ENCODE results near the gene FGA.

FGA gene

DNA sequence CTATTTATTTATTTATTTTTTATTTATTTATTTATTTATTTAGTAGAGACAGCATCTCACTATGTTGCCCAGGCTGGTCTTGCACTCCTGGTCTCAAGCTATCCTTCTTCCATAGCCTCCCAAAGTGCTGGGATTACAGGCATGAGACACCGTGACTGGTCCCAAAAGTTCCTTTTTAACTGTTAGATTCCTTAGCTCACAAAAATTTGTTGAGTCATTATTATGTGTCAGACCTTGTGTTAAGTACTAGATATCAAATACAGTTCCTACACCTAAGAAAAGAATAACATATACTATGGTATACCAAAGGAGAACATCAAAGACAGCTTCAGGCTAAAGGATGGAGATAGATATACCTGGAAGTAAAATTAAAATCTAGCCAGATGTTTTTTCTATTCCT lies 11.6 kb downstream of the FGA start:
- no peak for DNase-seq (ENCODE audit: low read depth)

DNA sequence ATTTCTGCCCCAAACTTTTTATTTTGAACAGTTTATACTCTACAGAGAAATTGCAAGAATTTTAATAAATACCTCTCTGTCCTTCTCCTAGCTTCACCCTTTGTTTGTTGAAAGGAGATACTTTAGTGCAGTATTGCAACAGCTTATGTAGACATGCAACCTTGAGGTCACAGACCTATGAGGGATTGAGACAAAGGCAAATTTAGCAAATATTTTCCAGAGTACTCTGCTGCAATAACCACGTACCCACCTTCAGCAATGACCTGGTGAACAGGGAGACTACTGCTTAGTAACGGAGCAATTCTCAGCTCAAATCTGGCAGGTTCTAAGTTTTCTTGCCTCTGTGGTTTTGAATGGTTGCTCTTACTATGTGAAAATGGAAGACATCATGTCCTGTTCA lies 13.2 kb downstream of the FGA start:
- DNase-seq (ENCODE audit: low read depth): no peak

DNA sequence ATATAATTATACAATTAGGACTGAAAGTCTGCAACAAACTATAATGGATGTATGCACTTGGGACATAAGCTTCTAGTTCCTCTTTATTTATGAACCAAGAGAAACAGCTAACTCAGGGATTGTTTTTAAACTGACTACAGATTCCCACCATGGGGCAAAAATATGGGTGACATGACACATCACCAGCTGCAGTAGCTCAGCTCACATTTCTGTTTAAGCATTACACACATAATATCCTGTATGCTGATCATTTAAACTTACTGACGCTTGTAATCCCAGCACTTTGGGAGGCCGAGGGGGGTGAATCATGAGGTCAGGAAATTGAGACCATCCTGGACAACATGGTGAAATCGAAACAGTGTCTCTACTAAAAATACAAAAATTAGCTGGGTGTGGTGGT lies 16.2 kb downstream of the FGA start:
- DNase-seq (ENCODE audit: low read depth): no peak

DNA sequence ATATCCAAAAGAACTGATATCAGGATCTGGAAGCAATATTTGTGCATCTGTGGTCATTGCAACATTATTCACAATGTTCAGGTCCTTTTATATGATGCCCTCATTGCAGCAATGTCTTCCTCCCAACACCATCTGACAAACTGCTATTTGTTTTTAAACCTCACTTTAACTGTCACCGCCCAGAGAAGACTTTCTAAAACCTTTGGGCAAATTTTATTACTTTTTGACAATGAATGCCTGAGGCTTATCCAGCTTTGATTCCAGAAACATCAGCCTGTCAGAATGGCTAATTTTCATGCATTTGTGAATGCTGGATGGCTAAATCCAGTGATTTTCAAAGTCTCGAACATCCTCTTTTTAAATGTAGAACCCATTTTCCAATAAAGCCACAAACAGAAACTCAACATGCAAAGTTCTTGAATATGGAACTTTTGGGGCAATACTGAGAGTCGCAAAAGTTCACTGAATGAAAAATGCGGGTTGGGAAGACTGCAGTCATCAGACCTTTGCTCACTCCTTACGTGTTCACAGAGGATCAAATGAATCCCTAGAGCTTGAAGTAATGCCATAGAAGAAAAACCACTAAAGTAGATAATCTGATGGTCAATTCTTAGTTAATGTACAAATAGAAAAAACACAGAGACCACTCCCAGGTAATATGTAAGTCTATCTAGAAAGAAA lies 17.2 kb downstream of the FGA start:
- no peak for DNase-seq (ENCODE audit: low read depth)

DNA sequence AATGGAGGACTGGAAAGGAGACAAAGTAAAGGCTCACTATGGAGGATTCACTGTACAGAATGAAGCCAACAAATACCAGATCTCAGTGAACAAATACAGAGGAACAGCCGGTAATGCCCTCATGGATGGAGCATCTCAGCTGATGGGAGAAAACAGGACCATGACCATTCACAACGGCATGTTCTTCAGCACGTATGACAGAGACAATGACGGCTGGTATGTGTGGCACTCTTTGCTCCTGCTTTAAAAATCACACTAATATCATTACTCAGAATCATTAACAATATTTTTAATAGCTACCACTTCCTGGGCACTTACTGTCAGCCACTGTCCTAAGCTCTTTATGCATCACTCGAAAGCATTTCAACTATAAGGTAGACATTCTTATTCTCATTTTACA lies 21.0 kb downstream of the FGA start:
- no peak for DNase-seq (ENCODE audit: low read depth)

DNA sequence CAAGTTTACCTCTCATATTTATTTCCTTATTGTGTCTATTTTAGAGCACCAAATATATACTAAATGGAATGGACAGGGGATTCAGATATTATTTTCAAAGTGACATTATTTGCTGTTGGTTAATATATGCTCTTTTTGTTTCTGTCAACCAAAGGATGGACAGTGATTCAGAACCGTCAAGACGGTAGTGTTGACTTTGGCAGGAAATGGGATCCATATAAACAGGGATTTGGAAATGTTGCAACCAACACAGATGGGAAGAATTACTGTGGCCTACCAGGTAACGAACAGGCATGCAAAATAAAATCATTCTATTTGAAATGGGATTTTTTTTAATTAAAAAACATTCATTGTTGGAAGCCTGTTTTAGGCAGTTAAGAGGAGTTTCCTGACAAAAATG lies 21.5 kb downstream of the FGA start:
- no peak for DNase-seq (ENCODE audit: low read depth)

DNA sequence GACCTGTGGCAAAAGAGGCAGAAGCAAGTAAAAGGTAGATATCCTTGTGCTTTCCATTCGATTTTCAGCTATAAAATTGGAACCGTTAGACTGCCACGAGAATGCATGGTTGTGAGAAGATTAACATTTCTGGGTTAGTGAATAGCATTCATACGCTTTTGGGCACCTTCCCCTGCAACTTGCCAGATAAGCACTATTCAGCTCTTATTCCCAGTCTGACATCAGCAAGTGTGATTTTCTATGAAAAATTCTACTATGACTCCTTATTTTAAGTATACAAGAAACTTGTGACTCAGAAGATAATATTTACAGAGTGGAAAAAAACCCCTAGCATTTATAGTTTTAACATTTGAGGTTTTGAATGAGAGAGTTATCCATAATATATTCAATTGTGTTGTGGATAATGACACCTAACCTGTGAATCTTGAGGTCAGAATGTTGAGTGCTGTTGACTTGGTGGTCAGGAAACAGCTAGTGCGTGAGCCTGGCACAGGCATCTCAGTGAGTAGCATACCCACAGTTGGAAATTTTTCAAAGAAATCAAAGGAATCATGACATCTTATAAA lies 23.8 kb downstream of the FGA start:
- DNase-seq (ENCODE audit: low read depth): no peak

DNA sequence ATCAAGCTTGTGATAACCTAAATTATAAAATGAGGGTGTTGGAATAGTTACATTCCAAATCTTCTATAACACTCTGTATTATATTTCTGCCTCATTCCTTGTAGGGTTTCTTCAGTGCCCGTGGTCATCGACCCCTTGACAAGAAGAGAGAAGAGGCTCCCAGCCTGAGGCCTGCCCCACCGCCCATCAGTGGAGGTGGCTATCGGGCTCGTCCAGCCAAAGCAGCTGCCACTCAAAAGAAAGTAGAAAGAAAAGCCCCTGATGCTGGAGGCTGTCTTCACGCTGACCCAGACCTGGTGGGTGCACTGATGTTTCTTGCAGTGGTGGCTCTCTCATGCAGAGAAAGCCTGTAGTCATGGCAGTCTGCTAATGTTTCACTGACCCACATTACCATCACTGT lies 24.8 kb downstream of the FGA start:
- DNase-seq (ENCODE audit: low read depth): no peak

DNA sequence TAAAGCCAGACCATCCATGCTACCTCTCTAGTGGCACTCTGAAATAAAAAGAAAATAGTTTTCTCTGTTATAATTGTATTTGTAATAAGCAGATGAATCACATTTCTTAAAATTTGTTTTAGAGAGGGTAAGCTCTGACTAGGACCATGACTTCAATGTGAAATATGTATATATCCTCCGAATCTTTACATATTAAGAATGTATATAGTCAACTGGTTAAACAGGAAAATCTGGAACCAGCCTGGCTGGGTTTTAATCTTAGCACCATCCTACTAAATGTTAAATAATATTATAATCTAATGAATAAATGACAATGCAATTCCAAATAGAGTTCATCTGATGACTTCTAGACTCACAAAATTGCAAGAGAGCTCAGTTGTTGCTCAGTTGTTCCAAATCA lies 26.2 kb downstream of the FGA start:
- DNase-seq (ENCODE audit: low read depth): no peak

DNA sequence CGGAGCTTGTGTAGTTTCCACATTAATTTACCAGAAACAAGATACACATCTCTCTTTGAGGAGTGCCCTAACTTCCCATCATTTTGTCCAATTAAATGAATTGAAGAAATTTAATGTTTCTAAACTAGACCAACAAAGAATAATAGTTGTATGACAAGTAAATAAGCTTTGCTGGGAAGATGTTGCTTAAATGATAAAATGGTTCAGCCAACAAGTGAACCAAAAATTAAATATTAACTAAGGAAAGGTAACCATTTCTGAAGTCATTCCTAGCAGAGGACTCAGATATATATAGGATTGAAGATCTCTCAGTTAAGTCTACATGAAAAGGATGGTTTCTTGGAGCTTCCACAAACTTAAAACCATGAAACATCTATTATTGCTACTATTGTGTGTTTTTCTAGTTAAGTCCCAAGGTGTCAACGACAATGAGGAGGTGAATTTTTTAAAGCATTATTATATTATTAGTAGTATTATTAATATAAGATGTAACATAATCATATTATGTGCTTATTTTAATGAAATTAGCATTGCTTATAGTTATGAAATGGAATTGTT lies 27.8 kb downstream of the FGA start, which contains the start of gene FGB:
TSS of gene FGB (plus strand) at position 315 of the 558 bp plus-strand sequence. CDS start at position 323, 8 bp downstream.
- no peak for DNase-seq (ENCODE audit: low read depth)

DNA sequence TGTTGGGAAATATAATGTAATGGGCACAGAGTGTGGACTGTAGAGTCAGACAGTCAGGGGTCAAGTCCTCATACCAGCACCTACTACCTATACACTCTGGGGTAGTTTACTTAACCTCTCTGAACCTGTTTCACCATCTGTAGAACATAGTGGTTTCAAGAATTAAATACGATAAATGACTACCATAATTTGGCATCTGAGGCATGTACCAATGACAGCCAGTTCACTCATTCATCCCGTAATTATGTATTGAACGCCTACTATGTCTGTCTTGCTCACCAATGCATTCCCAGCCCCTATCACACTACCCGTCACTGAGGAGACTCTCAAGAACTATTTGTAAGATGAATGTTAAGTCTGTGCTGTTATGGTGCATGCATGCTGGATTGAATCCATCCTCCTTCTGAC lies 29.7 kb downstream of the FGA start:
- DNase-seq (ENCODE audit: low read depth): peak; percentile 82

DNA sequence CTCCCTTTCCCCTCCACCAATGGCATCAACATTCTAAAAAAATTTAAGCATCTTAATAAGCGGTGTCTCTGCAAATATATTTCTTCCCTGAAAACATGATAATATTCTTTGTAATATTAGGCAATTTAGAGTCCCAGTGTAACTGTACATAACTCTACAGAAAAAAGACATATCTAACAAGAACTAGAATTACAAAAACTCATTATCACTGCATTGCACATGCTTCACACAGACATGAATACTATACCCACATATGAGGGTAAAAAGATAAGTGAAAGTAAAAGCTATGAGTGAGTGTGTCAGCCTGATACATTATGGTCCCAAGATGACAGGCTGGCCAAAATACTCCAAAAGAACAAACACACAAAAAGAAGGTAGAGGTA lies 30.1 kb downstream of the FGA start:
- no peak for DNase-seq (ENCODE audit: low read depth)

DNA sequence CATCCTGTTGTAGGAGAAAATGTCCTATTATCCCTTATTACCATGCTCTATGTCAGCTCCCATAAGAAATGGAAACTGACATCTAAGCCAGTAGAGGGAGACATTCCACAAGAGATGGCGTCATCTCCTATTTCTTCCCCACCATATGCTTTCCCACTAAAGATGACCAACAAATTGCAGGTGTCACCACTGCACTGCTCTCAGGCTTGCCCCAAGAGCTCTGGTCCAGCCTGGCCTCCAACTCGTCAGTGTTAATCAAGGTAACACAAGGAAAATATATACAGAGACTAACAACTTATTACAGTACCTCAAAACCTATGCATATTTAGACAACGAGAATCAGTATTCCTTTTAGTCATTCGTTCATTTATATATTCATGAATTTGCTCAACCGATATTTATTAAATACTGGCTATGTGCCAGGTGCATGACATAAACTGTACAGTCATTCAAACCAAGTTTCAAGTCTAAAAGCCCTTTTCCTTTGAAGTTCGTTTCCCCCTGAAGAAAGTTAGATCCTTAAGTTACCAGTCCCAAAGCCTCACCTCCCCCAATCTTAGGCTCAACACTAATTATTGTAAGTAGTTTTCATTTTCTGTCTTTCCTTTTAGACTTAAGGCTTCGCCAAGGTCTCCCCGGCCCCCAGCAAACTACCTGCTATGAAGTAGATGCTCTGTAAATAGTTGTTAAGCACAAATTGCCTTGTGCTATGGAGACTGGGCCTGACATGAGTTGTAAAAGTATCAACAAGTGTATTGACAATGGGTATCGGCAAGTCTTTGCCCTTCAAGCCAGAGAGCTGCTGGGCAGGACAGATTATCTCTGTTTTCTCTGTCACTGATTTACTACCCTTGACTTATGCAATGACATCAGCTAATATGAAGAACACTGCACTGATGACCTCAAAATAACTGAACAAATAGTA lies 30.8 kb downstream of the FGA start:
- DNase-seq (ENCODE audit: low read depth): peak; percentile 47

DNA sequence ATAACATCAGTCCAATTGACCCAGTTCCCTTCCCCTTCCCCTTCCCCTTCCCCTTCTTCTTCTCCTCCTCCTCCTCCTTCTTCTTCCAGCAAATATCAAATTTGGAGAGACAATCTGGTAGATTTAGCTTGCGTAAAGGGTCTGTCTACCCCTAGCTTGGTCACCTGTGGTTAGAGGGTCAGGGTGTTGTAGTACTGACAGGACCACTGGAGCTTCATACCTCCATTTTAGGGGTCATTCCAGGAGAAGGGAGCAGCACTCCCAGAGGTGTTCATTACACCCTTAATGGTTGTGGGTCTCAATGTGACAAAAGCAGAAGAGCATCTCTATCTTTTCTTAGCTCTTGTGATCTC lies 31.4 kb downstream of the FGA start:
- no peak for DNase-seq (ENCODE audit: low read depth)

DNA sequence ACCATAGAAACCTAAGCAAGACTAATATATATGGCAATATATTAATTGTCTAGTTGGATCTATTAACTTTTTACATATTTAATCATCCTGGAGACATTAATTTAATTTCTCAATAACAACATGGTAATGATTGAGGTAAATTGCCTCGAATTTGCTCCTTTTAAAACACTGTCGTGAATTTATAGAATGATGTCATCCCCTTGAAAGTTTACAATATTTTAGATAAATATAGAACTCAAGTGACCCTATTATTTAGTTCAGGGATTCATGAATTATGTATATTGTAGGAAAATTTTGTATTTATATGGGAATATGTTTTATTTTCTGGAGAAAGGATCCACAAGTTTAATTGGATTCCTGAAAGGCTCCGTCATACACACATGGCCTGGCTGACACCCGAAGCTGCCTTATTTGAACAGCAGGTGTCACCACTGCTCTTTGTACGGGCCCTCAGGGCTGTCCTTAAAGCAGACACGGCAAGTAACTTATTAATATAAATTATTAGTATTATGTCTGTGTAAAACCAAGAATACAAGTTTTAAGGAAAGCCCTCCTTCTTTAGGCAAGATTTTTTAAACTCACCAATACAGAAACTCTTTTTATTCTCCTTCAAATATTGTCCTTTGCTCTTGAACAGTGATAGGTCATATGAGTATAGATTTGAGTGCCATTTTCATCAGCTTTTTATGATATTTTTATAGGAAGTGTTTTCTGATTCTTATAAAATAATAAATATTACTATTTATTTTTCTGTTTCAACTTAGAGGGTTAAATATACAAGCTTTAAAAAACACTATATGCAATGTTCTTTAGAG lies 38.5 kb downstream of the FGA start:
- peak; percentile 34 for DNase-seq (ENCODE audit: low read depth)

DNA sequence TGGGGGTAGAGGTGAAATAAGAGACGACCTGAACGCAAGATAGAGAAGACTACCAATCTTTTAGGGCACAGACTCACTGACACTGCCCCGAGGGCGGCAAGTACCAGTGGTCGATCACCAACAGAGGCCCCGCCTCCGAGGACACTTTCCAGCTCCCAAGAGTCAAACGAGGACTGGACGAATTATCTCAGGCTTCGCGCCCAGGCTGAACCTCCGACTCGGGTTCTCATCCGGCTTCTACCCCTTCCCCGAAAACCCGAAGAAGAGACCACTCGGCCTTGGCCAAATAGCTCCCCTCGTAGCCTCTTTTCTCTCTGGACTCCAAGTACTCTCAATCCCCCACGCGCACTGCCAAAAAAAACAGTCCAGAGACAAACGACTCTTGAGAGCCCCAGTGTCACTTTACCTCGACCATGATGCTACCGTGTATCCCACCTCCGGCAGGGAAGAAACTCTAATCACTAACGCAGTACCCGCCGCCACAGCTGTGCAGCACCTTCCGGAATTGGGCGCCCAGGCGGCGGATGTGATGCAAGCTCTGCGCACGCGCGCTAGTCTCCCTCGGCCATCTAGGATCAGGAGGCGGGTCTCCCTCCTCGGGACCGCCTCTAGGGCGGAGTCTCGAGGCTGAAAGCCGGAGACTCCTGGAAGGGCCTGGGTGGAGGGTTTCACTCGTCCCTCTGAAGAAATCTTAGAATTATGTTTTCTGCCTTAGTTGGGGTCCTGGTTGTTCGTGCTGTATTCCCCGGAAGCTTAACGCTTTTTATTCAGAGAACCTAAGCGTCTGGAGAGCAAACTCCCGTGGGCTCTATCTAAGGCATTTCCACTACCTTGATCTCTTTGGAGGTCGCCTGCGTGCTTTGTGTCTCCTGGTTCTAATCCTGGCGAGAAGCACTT lies 40.4 kb downstream of the FGA start, which contains the start of gene PLRG1:
TSS of gene PLRG1 (minus strand) at position 507 of the 897 bp plus-strand sequence. CDS start at position 415, 92 bp downstream.
- peak; percentile 78 for DNase-seq (ENCODE audit: low read depth)

DNA sequence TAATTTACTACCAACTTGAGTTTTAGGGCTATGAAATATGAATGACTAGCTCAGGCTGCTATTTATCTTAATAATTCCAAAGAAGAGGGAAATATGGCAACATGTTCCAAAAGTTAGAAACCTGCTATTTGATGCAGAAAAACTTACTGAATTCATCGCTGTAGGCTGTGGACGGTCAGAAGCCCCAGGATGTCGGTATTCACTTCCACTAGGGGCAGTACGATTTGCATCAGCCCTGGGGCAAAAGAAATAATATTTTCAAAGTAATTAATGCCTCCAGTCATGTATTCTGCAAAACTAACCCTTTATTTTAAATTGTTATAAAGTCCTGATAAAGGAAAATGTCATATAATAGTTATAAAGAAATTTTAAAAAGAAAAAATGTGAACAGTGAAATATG lies 44.9 kb downstream of the FGA start:
- no peak for DNase-seq (ENCODE audit: low read depth)

DNA sequence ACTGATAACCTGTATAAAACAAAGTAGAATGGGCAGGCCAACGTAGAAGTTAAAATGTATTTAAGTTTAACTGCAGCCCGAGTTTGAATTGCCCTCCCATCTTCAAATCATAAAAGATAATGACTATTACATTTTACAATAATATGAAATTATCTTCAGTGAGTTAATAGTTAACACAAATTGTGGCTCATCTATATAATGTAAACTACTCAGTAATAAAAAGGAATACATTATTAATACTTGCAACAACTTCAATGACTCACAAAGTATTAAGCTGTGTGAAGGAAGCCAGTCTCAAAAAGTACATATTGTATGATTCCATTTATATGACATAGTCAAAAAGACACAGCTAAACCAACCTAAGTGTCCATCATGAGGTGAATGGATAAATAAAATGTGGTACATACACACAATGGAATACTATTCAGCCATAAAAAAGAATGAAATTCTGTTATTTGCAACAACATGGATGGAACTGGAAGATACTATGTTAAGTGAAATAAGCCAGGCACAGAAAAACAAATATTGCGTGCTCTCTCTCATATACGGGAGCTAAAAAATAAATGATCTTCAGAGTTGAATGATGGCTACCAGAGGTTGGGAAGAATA lies 48.2 kb downstream of the FGA start:
- no peak for DNase-seq (ENCODE audit: low read depth)
